ENCODE results near the gene CEP95. TPM values are rescaled to one million over a fixed set of nuclear protein-coding genes. Genes with fewer than 3 reads are reported as not detected.

Gene CEP95
- total RNA-seq, 4 donors from 2014 or later: 62.6 to 91.3 (median 75.8) TPM

GRCh38 chr17:64583038-64583437 lies 76.3 kb downstream of the CEP95 start:
- TF ChIP-seq CTCF (IDR thresholded peaks at IDR 0.05) (no peak), POLR2A (IDR thresholded peaks at IDR 0.05) (no peak)
- no peaks in the 10 kb centered on the region for H3K4me1 ChIP-seq
- no peak overlapping the region for H3K4me3 ChIP-seq (replicated peaks in 1 of 3)
- H3K36me3 ChIP-seq: peaks cover 17 to 25% of the 10 kb centered on the region in 2 donors
- H3K9me3 ChIP-seq: no peaks in the 10 kb centered on the region
- WGBS, 2 donors: 89 to 96% methylated on average over 3 of the region's 3 CpGs
- intact Hi-C loops (cut with DNase I): no loop called here
- no peak for DNase-seq
- H3K27ac ChIP-seq: no peak overlapping the region
- H3K27me3 ChIP-seq: no peaks in the 10 kb centered on the region

- Histone ChIP-seq H3K36me3 (peaks cover 13 to 20% of the 10 kb centered on the region in 2 donors), H3K27ac (no peak overlapping the region), H3K4me1 (no peaks in the 10 kb centered on the region), H3K9me3 (no peaks in the 10 kb centered on the region), H3K27me3 (no peaks in the 10 kb centered on the region), H3K4me3 (replicated peaks in 1 of 3) (no peak overlapping the region)
- no peak for DNase-seq
- TF ChIP-seq POLR2A (IDR thresholded peaks at IDR 0.05) (no peak), CTCF (IDR thresholded peaks at IDR 0.05) (no peak)
- intact Hi-C loops (cut with DNase I): no loop called here
- WGBS, 2 donors: 73 to 78% methylated on average over 2 of the region's 2 CpGs
Observed at GRCh38 chr17:64585146-64585545, 78.4 kb downstream of the CEP95 start.

Small RNA genes within 50 kb of the gene (microRNA-seq; reads per million reads assigned to microRNA genes)
- 7.7 reads per million, percentile 21 among the genes with 10 or more reads in this experiment for gene MIR3064
- not detected for gene MIR5047

Small RNA genes within 50 kb of the gene (small RNA-seq; reads per million reads assigned to genes)
- gene AC009994.1: not detected
- gene ATP5MFP4: not detected

Other genes starting within 250 kb of the CEP95 start
- 100 to 1,000 TPM in 1 of 4 donors, 10 to 100 TPM in 3; 63.9 to 101 (median 71.7) TPM for gene TEX2, start 243.7 kb upstream of the CEP95 start, total RNA-seq
- gene PECAM1, start 116.1 kb upstream of the CEP95 start, total RNA-seq: 100 to 1,000 TPM in 2 of 4 donors, 10 to 100 TPM in 2; 59.1 to 184 (median 101) TPM
- gene MILR1, start 57.9 kb upstream of the CEP95 start, total RNA-seq: 10 to 100 TPM in 1 of 4 donors, 1 to 10 TPM in 2, not detected in 1; 2.3 to 14.6 (median 6.8) TPM
- gene POLG2, start 9.9 kb upstream of the CEP95 start, total RNA-seq: 10 to 100 TPM; 10.6 to 15.0 (median 13.1) TPM
- gene DDX5, start 688 bp upstream of the CEP95 start, total RNA-seq: 1,000 to 10,000 TPM in 3 of 4 donors, 100 to 1,000 TPM in 1; 895 to 1,792 (median 1,570) TPM
- 10 to 100 TPM; 26.3 to 39.0 (median 29.6) TPM for gene SMURF2, start 155.3 kb downstream of the CEP95 start, total RNA-seq

Measured in thyroid gland (tissue), 4 donors.